ENCODE data around the gene FLT1.

FLT1 gene

GRCh38 chr13:28423010-28423409, 71.9 kb downstream of the FLT1 start:
- no peak for DNase-seq

- no peak for DNase-seq
Observed at GRCh38 chr13:28421676-28422410, 73.1 kb downstream of the FLT1 start.

- no peak for DNase-seq
Observed at GRCh38 chr13:28420704-28421103, 74.2 kb downstream of the FLT1 start.

GRCh38 chr13:28415994-28416421, 78.9 kb downstream of the FLT1 start:
- DNase-seq, result no peak

DNA sequence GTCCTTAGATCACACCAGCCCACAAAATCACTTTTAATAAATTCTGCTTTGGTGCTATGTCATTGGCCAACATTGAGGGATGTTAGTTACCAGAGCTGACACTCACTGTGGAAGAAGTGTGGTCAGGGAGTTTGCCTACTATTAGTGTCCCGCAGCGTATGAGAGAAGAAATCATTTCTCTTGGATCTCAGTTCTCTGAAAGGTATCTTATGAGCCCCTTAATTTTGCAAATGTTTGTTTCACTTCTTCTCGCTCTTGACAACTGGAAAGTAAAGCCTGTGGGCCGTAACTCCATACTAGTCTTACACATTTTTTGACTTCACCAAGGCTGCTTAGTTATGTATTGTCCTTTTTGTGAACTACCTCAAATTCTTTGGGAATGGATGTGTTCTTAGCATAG, 80.9 kb downstream of the FLT1 start:
- no peak for DNase-seq

DNA sequence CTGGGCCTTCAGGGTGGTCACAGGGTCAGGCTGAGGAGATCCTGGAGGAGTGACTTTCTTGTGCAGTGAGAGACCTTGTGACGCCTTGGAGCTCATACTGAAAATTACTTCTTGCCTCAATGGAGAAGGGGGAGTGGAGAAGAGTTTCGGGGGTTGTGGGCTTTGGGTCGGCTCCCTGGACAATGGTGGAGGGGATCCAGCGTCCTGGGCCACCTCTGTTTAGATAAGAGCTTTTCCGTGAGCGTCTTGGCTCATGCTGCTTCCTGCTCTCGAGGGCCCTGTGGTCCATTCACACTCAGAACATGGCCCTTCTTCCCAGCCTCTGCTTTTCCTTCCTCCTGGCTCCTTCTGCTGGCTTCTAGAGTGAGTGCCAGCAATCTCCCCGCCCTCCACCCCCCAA, 81.9 kb downstream of the FLT1 start:
- DNase-seq, result no peak

DNA sequence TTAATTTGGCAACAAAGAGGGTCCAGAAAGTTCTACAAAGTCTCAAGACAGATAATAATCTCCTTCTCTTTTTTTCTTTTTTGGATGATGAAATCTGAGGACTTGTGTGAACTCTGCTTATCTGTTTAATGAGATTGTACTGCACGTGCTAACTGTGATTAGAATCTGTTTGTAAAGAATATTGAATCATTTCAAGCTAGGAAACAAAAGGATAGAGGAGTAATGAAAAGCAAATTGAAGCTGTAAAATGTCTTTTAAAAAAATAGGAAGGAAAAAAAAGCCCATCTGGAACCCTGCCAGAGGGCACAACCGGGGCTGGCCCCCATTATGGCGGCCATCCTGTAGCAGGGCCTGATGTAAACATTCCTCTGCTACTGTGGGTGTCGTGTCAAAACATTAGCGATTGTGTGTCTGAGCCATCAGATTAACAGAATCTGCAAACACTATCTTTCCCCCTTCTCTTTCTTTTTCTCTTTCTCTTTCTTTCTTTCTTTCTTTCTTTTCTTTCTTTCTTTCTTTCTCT, 83.0 kb downstream of the FLT1 start:
- DNase-seq, result no peak

DNA sequence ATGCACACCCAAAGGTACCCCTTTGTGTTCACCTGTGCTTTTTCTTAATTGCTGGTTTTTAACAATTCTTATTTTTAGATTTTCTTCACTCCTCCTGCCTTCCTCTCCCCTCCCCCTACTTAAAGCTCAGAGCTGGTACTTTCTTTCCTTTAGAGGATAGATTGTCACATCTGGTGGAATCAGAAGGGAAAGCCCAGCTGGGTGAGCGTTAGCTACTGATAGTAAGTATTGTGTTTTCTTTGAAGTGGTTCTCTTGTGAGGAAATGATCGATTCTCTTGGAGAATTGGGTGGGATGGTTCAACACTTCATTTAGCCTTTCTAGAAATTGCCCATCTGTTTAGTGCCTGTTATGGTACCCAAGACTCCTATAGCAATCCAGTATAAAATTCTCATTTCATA, 84.8 kb downstream of the FLT1 start:
- DNase-seq, result no peak

DNA sequence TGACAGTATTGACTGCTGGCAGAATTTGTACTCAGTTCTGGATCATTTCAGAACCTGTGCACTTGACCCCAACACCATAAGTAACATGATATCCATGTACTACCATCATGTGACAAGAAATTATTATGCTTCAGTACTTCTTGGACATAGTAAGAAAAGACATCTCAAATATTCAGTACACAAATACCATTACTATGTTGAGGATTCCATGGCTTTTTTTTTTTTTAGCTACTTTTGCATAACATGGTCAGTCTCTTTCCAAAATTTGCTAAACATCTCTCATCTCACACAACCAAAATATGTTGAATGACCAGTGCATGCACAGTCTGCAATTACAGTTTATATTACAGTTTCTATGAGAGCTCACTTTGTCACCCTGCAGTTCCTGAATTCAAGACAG, 85.3 kb downstream of the FLT1 start:
- DNase-seq, result no peak

GRCh38 chr13:28408863-28409262, 86.1 kb downstream of the FLT1 start:
- no peak for DNase-seq

GRCh38 chr13:28408235-28408848, 86.6 kb downstream of the FLT1 start:
- DNase-seq, result no peak

DNA sequence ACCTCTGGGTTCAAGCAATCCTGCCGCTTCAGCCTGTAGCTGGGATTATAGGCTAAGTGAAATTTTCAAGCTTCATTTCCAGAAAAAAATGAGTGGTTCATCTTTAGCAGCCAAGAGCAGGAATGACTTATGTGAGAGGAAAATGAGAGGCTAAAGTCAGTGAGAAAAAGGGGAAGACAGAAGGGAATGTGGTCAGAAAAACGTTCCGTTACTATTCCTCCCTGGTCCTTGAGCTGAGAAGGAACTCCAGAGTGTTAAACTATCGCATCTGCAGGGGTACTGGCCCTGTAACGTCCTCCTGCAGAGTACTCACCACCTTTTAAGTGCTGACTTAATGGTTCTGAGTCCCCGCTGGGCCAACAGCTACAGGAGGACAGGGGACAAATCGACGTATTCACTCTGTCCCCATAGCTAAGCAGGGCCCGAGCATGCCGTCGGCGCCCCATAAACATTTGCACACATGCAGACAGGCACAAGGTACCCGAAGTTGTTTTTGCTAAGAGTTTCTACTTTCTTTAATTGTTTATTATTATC, 88.1 kb downstream of the FLT1 start:
- no peak for DNase-seq

DNA sequence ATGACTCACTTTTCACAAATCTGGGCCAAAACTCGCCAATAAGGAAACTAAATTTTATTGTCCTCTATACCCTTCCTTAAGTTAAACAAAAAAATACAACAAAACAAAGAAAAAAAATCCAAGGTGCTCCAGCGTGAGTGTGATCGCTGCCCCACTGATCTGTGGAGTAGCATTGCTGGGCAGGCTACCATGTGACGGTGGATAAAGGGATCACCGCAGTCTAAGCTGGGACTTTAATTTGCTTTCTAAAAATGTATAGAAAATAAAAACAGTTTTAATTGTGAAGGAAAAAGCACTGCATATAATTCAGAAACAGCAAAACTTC, 92.9 kb downstream of the FLT1 start:
- DNase-seq, result no peak

GRCh38 chr13:28401303-28402056, 93.4 kb downstream of the FLT1 start:
- no peak for DNase-seq

- no peak for DNase-seq
Observed at GRCh38 chr13:28396053-28396452, 98.9 kb downstream of the FLT1 start.

DNA sequence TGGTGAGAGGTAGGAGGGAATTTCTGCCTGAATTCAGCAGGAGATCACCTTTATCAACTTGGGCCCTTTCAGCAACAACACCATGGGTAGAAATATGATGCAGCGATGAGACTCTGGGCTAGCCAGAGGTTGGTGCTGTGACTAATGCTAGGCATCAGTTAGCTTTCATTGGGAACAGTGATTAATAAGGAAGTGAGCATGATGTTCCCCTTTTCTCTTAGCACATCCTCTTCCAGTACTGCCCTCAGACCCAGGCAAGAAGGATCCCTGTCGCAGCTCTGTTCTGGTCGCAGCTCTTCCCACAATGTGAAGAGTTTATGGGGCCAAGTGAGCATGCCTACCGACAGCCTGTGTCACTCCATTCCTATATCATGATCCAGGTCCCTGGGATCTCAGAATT, 100.5 kb downstream of the FLT1 start:
- no peak for DNase-seq

DNA sequence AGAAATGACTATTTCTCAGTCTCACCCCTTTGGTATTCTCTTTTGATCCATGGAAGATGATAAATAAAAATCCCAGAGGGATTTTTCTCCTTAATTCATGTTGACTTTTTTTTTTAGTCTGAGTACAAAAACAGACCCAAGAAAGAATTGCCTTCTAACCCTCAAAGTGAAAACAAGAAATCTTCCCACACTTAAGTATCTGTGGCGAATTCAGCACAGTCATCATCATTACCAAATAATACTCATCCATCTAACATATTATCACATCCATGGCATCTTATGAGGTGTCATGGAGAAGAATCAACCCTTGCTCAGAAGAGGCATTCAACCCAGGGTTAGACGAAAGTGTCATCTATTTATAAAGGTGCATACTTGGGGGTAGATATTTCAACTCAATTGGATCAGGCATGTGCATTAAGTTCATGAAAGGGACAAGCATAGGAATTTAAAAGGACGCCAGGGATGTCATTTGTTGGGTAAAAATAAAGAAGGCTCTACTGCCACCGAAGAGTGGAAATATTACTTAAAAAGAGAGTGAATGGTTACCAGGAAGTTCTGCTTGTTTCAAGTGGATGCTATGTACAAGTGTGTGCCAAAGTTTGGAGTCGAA, 101.9 kb downstream of the FLT1 start:
- no peak for DNase-seq

GRCh38 chr13:28392428-28392827, 102.5 kb downstream of the FLT1 start:
- DNase-seq, result no peak

DNA sequence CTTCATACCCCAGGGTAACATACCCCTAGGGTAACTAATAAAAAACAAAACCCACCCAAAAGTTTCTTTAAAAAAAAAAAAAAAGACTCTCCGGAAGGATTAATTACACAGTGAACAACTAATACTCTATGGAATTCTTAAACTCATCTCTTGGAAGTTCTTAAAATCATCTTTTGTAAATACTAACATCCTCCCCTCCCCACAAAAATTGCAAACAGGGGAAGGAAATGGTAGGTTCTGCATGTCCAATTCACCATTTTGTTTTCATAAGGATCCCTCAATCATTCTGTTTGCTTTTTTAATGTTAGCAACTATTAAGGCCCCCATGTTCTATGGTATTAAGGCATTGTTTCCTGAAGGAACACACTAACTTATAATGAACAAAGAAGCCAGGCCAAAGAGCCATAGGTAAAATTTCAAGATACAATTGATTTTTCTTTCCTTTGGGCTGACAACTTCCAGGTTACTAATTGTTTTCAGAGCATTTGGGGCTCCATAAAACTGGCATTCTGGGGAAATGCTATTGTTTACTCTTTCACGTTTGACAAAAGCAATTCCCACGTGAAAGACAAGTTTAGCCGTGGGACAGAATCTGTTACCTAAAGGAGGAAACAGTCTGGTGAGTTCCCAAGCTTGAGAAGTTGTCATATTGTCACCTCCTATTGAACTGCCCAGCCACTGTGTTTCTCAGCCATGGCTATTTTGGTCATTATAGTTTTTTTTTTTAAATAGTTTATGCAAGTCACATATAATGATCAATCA, 107.0 kb downstream of the FLT1 start:
- no peak for DNase-seq

DNA sequence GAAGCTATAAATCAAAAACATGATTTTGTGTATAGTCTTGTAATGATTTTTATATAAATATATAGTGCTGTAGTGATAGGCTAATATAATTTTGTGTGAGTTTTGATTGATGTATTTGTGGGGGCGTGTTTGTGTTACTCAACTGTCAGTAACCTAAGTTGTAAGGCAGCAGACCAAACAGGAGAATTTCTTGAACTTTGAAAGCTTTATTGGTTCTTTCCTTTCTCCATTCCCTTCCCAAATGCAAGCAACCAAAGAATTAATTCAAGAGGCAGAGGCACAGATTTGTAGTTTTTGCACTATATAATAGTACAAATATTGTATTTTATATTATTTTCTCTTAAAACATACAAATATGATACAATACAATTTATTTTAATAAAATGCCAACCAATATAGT, 109.6 kb downstream of the FLT1 start:
- DNase-seq, result no peak

- DNase-seq, result no peak
Observed at GRCh38 chr13:28384789-28385188, 110.1 kb downstream of the FLT1 start.

DNA sequence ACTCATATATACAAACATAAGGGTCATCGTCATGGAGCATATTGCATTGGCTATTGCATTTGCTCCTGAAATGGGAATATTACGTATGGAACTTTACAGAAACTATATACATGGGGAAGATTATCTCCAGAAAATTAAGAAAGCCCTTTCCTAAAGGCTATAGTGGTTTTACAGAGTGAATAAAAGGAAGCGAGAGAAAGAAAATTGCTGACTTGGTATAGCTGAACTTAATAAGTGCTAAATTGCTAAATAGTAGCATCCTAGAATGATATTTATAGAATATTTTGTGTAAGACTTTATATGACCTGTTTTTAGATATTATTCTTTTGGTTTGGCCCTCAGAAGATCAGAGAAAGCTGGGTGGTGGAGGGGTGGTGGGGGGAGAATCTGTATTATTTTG, 114.6 kb downstream of the FLT1 start:
- DNase-seq, result no peak
